22Rv1 (cell line): ENCODE results near the gene BOD1.
A peak's percentile ranks its signal among the peaks of the same experiment; 100 is the strongest.

Source experiments
- ZFX ChIP-seq: fragments of 450-650 bp; IDR thresholded peaks from 2 replicates; pipeline ENCODE4 v1.6.1; 2017; ENCODE audit warnings: antibody characterized with exemption, borderline replicate concordance
- TF ChIP-seq, protein P1 (sequence below): fragments of 450-650 bp; IDR thresholded peaks from 2 replicates; pipeline ENCODE4 v1.5.1; 2017; ENCODE audit warnings: mild to moderate bottlenecking

DNA sequence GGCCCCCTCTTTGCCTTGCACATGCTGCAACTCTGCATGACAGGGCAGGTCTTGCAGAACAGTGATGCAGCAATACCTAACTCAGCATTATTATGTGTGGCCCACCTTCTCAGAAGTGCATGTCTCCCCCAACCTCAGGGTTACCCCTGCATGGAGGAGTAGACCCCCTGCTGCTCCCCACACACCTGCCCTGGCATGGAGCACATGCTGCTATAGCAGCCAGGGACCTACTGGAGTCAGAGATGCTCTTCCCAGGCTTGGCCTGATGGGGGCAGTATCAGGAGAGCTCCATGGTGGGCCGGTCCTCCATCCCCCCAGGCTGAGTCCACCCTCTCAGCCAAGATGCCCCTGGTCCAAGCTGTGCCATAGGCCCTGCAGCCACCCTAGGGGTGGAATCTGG is 13.2 kb upstream of the BOD1 start:
- no peak for TF ChIP-seq ZFX
- TF ChIP-seq, protein P1, sequence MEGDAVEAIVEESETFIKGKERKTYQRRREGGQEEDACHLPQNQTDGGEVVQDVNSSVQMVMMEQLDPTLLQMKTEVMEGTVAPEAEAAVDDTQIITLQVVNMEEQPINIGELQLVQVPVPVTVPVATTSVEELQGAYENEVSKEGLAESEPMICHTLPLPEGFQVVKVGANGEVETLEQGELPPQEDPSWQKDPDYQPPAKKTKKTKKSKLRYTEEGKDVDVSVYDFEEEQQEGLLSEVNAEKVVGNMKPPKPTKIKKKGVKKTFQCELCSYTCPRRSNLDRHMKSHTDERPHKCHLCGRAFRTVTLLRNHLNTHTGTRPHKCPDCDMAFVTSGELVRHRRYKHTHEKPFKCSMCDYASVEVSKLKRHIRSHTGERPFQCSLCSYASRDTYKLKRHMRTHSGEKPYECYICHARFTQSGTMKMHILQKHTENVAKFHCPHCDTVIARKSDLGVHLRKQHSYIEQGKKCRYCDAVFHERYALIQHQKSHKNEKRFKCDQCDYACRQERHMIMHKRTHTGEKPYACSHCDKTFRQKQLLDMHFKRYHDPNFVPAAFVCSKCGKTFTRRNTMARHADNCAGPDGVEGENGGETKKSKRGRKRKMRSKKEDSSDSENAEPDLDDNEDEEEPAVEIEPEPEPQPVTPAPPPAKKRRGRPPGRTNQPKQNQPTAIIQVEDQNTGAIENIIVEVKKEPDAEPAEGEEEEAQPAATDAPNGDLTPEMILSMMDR, result peak; percentile 42
